ENCODE results near the gene NID2.
A peak's percentile ranks its signal among the peaks of the same experiment; 100 is the strongest.

The NID2 gene

GRCh38 chr14:51998348-51998747, 70.5 kb downstream of the NID2 start:
- no peak for DNase-seq

- no peak for DNase-seq
These were observed 72.6 kb downstream of the NID2 start for GRCh38 chr14:51996148-51996746.

- no peak for DNase-seq
These were observed 75.5 kb downstream of the NID2 start for GRCh38 chr14:51993285-51993920.

GRCh38 chr14:51990488-51990887, 78.4 kb downstream of the NID2 start:
- no peak for DNase-seq

GRCh38 chr14:51989293-51990234, 79.3 kb downstream of the NID2 start, which contains the start of gene RTRAF:
RTRAF (plus strand) TSS chr14:51989546; CDS start chr14:51989640, 94 bp downstream.
- DNase-seq = peak; percentile 97

GRCh38 chr14:51988221-51988620, 80.6 kb downstream of the NID2 start:
- no peak for DNase-seq

- no peak for DNase-seq
These were observed 87.5 kb downstream of the NID2 start for GRCh38 chr14:51981218-51981854.

- DNase-seq = peak; percentile 67
These were observed 89.7 kb downstream of the NID2 start for GRCh38 chr14:51979088-51979709.

GRCh38 chr14:51978681-51979085, 90.2 kb downstream of the NID2 start:
- DNase-seq = no peak

GRCh38 chr14:51977075-51977474, 91.8 kb downstream of the NID2 start:
- DNase-seq = no peak

- DNase-seq = no peak
These were observed 96.3 kb downstream of the NID2 start for GRCh38 chr14:51972566-51972965.

GRCh38 chr14:51969852-51970540, 98.9 kb downstream of the NID2 start:
- no peak for DNase-seq

GRCh38 chr14:51967521-51967920, 101.3 kb downstream of the NID2 start:
- no peak for DNase-seq

GRCh38 chr14:51963286-51963685, 105.6 kb downstream of the NID2 start:
- DNase-seq = no peak

GRCh38 chr14:51962711-51963110, 106.1 kb downstream of the NID2 start:
- no peak for DNase-seq

GRCh38 chr14:51960866-51961265, 108.0 kb downstream of the NID2 start:
- no peak for DNase-seq

- no peak for DNase-seq
These were observed 108.9 kb downstream of the NID2 start for GRCh38 chr14:51959928-51960327.

GRCh38 chr14:51957950-51958349, 110.9 kb downstream of the NID2 start:
- DNase-seq = no peak

Measured in NCI-H2107 (cell line).